NOMO-1 treated with DMSO at 0.1 percent for 48 hours (cell line): ENCODE measurements around the gene OXT.
"Not testable (repeated sequence)": the region's sequence is repeated elsewhere in the genome, so short reads cannot be mapped to it uniquely, and the experiment has no call there.

ENCODE experiments used
- DNase-seq: peaks from one replicate; lab custom pipeline; 2025; ENCODE audit not compliant: unreplicated experiment; lab: John Stamatoyannopoulos, UW

OXT gene

GRCh38 chr20:3071610-3072529, at the start of gene OXT:
Gene OXT, plus strand, starts transcription at chr20:3071620. Its CDS starts 36 bp downstream, at chr20:3071656.
- peak; percentile 38 for DNase-seq

- DNase-seq, result no peak
These were observed 49.6 kb upstream of the OXT start for GRCh38 chr20:3021777-3022176.

GRCh38 chr20:3022559-3023490, 48.6 kb upstream of the OXT start:
- not testable (repeated sequence) for DNase-seq

- no peak for DNase-seq
These were observed 43.4 kb upstream of the OXT start for GRCh38 chr20:3027987-3028386.

GRCh38 chr20:3031524-3032147, 39.8 kb upstream of the OXT start:
- DNase-seq, result no peak

GRCh38 chr20:3032624-3033023, 38.8 kb upstream of the OXT start:
- no peak for DNase-seq

GRCh38 chr20:3037654-3038053, 33.8 kb upstream of the OXT start:
- no peak for DNase-seq

GRCh38 chr20:3038454-3038853, 33.0 kb upstream of the OXT start:
- no peak for DNase-seq

GRCh38 chr20:3039426-3039825, 32.0 kb upstream of the OXT start:
- DNase-seq, result no peak

- no peak for DNase-seq
These were observed 31.3 kb upstream of the OXT start for GRCh38 chr20:3040086-3040485.

- DNase-seq, result no peak
These were observed 29.5 kb upstream of the OXT start for GRCh38 chr20:3041854-3042409.

GRCh38 chr20:3042625-3043024, 28.8 kb upstream of the OXT start:
- no peak for DNase-seq

- no peak for DNase-seq
These were observed 28.1 kb upstream of the OXT start, which contains the start of gene GNRH2 for GRCh38 chr20:3043322-3043721. Gene GNRH2, plus strand, starts transcription at chr20:3043622. Its CDS starts 793 bp downstream, at chr20:3044415.

GRCh38 chr20:3044336-3044965, 27.0 kb upstream of the OXT start:
- no peak for DNase-seq

- DNase-seq, result peak; percentile 78
These were observed 26.2 kb upstream of the OXT start for GRCh38 chr20:3045042-3045815.

- peak; percentile 79 for DNase-seq
These were observed 25.4 kb upstream of the OXT start, which contains the start of gene MRPS26 for GRCh38 chr20:3045816-3046676. Gene MRPS26, plus strand, starts transcription at chr20:3046052. Its CDS starts 17 bp downstream, at chr20:3046069.

- no peak for DNase-seq
These were observed 24.6 kb upstream of the OXT start for GRCh38 chr20:3046677-3047462.
